IMR-90 (cell line): ENCODE results near the gene WDR37. TPM values are rescaled to one million over a fixed set of nuclear protein-coding genes. Genes with fewer than 3 reads are reported as not detected.

Source experiments
- ATAC-seq: fragments of 200-7000 bp; cut with Tn5 transposase; 2 replicates; pipeline ENCODE4 v1.9.1; 2020; ENCODE audit warnings: low read depth, mild to moderate bottlenecking, moderate library complexity
- BruUV-seq: library from RNA; stranded (reverse); fragments of 400-500 nt; replicated peaks from 2 replicates; lab custom pipeline; 2021; lab: Mats Ljungman, UMichigan
- CTCF ChIA-PET: fragments of 300-600 bp; formaldehyde crosslinking; extraction: SDS; loops from one replicate; lab custom pipeline; 2021; ENCODE audit warnings: antibody characterized with exemption; lab: Yijun Ruan, JAX
- POLR2A ChIA-PET: fragments of 300-600 bp; sonication (Branson Sonifier 250); formaldehyde crosslinking; loops from one replicate; lab custom pipeline; 2022; ENCODE audit warnings: antibody characterized with exemption; ENCODE audit not compliant: unreplicated experiment; lab: Charles Lee
- DNase-seq: peaks from one replicate; pipeline ENCODE4 v3.0.0; 2013
- H2AFZ ChIP-seq: replicated peaks from 2 replicates; pipeline ENCODE3; 2013; ENCODE audit warnings: low read length, mild to moderate bottlenecking; ENCODE audit not compliant: poor library complexity
- H2AK5ac ChIP-seq: 2 replicates; pipeline ENCODE4 v1.6.1; 2013; ENCODE audit warnings: low read depth, low read length, inconsistent platforms
- H2AK9ac ChIP-seq: replicated peaks from 2 replicates; pipeline ENCODE3; 2013; ENCODE audit warnings: mild to moderate bottlenecking, low read depth, low read length, moderate library complexity; ENCODE audit not compliant: poor library complexity
- H2BK120ac ChIP-seq: 2 replicates; pipeline ENCODE4 v1.6.1; 2013; ENCODE audit warnings: low read depth, low read length, inconsistent platforms
- H2BK15ac ChIP-seq: 3 replicates; pipeline ENCODE4 v1.6.1; 2013; ENCODE audit warnings: low read depth, low read length, inconsistent platforms
- H2BK20ac ChIP-seq: 2 replicates; pipeline ENCODE4 v1.6.1; 2013; ENCODE audit warnings: low read depth, mild to moderate bottlenecking, inconsistent platforms, low read length, moderate library complexity
- H2BK5ac ChIP-seq: 2 replicates; pipeline ENCODE4 v1.6.1; 2013; ENCODE audit warnings: mild to moderate bottlenecking, low read depth, low read length, inconsistent platforms; ENCODE audit not compliant: poor library complexity, severe bottlenecking
- H3K14ac ChIP-seq: replicated peaks from 2 replicates; pipeline ENCODE4 v1.6.1; 2013; ENCODE audit warnings: low read depth, low read length, inconsistent platforms
- H3K18ac ChIP-seq: 2 replicates; pipeline ENCODE4 v1.6.1; 2013; ENCODE audit warnings: low read depth, low read length, control low read depth
- H3K23ac ChIP-seq: 2 replicates; pipeline ENCODE4 v1.6.1; 2013; ENCODE audit warnings: low read depth, low read length, inconsistent platforms
- H3K27ac ChIP-seq: 2 replicates; pipeline ENCODE4 v1.5.1; 2013; ENCODE audit warnings: mild to moderate bottlenecking, control low read depth, low read length; ENCODE audit not compliant: insufficient read depth
- H3K27me3 ChIP-seq: 2 replicates; pipeline ENCODE4 v1.6.1; 2013; ENCODE audit warnings: low read length; ENCODE audit not compliant: control insufficient read depth, insufficient read depth
- H3K36me3 ChIP-seq: 2 replicates; pipeline ENCODE4 v1.6.1; 2013; ENCODE audit warnings: low read length, mixed read lengths; ENCODE audit not compliant: control insufficient read depth, insufficient read depth
- H3K4ac ChIP-seq: 2 replicates; pipeline ENCODE4 v1.6.1; 2013; ENCODE audit warnings: low read depth, low read length, inconsistent platforms
- H3K4me1 ChIP-seq: 2 replicates; pipeline ENCODE4 v1.6.1; 2013; ENCODE audit warnings: low read length, mixed read lengths; ENCODE audit not compliant: control insufficient read depth, insufficient read depth
- H3K4me2 ChIP-seq: 2 replicates; pipeline ENCODE4 v1.6.1; 2013; ENCODE audit warnings: low read depth, mild to moderate bottlenecking, control low read depth, low read length, moderate library complexity
- H3K4me3 ChIP-seq: 2 replicates; pipeline ENCODE4 v1.5.1; 2013; ENCODE audit warnings: low read depth, mild to moderate bottlenecking, control low read depth, low read length, moderate library complexity; ENCODE audit not compliant: insufficient read depth
- H3K56ac ChIP-seq: 2 replicates; pipeline ENCODE4 v1.6.1; 2013; ENCODE audit warnings: low read length, inconsistent platforms; ENCODE audit not compliant: insufficient read depth; ENCODE audit errors: extremely low read depth
- H3K79me1 ChIP-seq, 2 experiments: 2 replicates each; pipeline ENCODE4 v1.6.1; 2013; ENCODE audit warnings: low read length in 2 of 2, inconsistent platforms in 1 of 2, low read depth in 1 of 2
- H3K9ac ChIP-seq: 2 replicates; pipeline ENCODE4 v1.6.1; 2013; ENCODE audit warnings: low read depth, low read length, control low read depth
- H3K9me1 ChIP-seq: 2 replicates; pipeline ENCODE4 v1.6.1; 2013; ENCODE audit warnings: low read length, inconsistent platforms; ENCODE audit not compliant: insufficient read depth
- H3K9me3 ChIP-seq: 2 replicates; pipeline ENCODE4 v1.6.1; 2013; ENCODE audit warnings: low read length; ENCODE audit not compliant: control insufficient read depth, insufficient read depth
- H4K20me1 ChIP-seq: 2 replicates; pipeline ENCODE4 v1.6.1; 2013; ENCODE audit warnings: low read length, inconsistent platforms; ENCODE audit not compliant: insufficient read depth
- H4K5ac ChIP-seq: 2 replicates; pipeline ENCODE4 v1.6.1; 2013; ENCODE audit warnings: mild to moderate bottlenecking, low read depth, low read length, control low read depth
- H4K8ac ChIP-seq, 2 experiments: 2 replicates each; pipeline ENCODE4 v1.6.1; 2013; ENCODE audit warnings: low read depth in 2 of 2, low read length in 2 of 2, control low read depth in 1 of 2, inconsistent platforms in 1 of 2
- H4K91ac ChIP-seq: 2 replicates; pipeline ENCODE4 v1.6.1; 2013; ENCODE audit warnings: low read depth, low read length, inconsistent platforms; ENCODE audit not compliant: insufficient read depth
- BHLHE40 ChIP-seq: fragments of 150-350 bp; IDR thresholded peaks from 2 replicates; pipeline ENCODE4 v1.6.1; 2016; ENCODE audit warnings: mild to moderate bottlenecking, low read depth, low read length
- CEBPB ChIP-seq: IDR thresholded peaks from 2 replicates; pipeline ENCODE4 v1.6.1; 2012; ENCODE audit warnings: low read depth, low read length, improper control_type of control experiment
- CHD1 ChIP-seq: IDR thresholded peaks from 2 replicates; pipeline ENCODE4 v1.6.1; 2012; ENCODE audit warnings: low read depth, low read length, improper control_type of control experiment
- ELK1 ChIP-seq: fragments of 150-350 bp; IDR thresholded peaks from 2 replicates; pipeline ENCODE4 v1.6.1; 2016; ENCODE audit warnings: low read depth, mild to moderate bottlenecking, low read length, moderate library complexity, borderline replicate concordance
- FOS ChIP-seq: fragments of 150-350 bp; IDR thresholded peaks from 2 replicates; pipeline ENCODE4 v1.6.1; 2016; ENCODE audit warnings: low read depth, low read length
- MAFK ChIP-seq: IDR thresholded peaks from 2 replicates; pipeline ENCODE4 v1.6.1; 2012; ENCODE audit warnings: low read depth, low read length, improper control_type of control experiment
- MAZ ChIP-seq: IDR thresholded peaks from 2 replicates; pipeline ENCODE4 v1.6.1; 2012; ENCODE audit warnings: low read depth, mild to moderate bottlenecking, low read length, improper control_type of control experiment, moderate library complexity, borderline replicate concordance
- MXI1 ChIP-seq: IDR thresholded peaks from 2 replicates; pipeline ENCODE4 v1.6.1; 2012; ENCODE audit warnings: low read depth, mild to moderate bottlenecking, low read length, moderate library complexity, borderline replicate concordance
- NFE2L2 ChIP-seq: fragments of 150-350 bp; IDR thresholded peaks from 2 replicates; pipeline ENCODE4 v1.6.1; 2016; ENCODE audit warnings: low read depth, mild to moderate bottlenecking, low read length
- POLR2A ChIP-seq: IDR thresholded peaks from 2 replicates; pipeline ENCODE4 v1.6.1; 2012; ENCODE audit warnings: mild to moderate bottlenecking, low read depth, low read length
- RAD21 ChIP-seq: IDR thresholded peaks from 2 replicates; pipeline ENCODE4 v1.6.1; 2012; ENCODE audit warnings: low read length, improper control_type of control experiment
- RCOR1 ChIP-seq: IDR thresholded peaks from 2 replicates; pipeline ENCODE4 v1.6.1; 2012; ENCODE audit warnings: mild to moderate bottlenecking, low read length, improper control_type of control experiment; ENCODE audit not compliant: insufficient replicate concordance
- RFX5 ChIP-seq: IDR thresholded peaks from 2 replicates; pipeline ENCODE4 v1.8.0; 2012; ENCODE audit warnings: low read depth, mild to moderate bottlenecking, low read length, moderate library complexity
- SMC3 ChIP-seq: fragments of 150-350 bp; IDR thresholded peaks from 2 replicates; pipeline ENCODE4 v1.6.1; 2016; ENCODE audit warnings: low read depth, mild to moderate bottlenecking, antibody characterized with exemption, low read length, moderate library complexity
- WGBS, 2 experiments: methylation state at CpG; one replicate each; pipeline versions ENCODE4 v1.1.5 to v1.1.7; 2013; ENCODE audit warnings: missing lambda C conversion rate in 2 of 2; ENCODE audit not compliant: insufficient read length in 1 of 2; ENCODE audit errors: extremely low coverage in 2 of 2; 5-methylcytosine and 5-hydroxymethylcytosine counted together
- dilution Hi-C: fragments of 300-500 bp; cut with HindIII; formaldehyde crosslinking; loops from one replicate; pipeline ENCODE4 v1.14.3; 2018; ENCODE audit warnings: low sequenced_read_pairs; ENCODE audit not compliant: unreplicated experiment
- in situ Hi-C: fragments of 300-500 bp; cut with MboI; formaldehyde crosslinking; loops from 3 replicates; pipeline ENCODE4 v1.14.3; 2019; ENCODE audit warnings: low sequenced_read_pairs, inconsistent platforms, mixed read lengths
- intact Hi-C: fragments of 100-400 bp; cut with micrococcal nuclease; formaldehyde crosslinking; loops from 2 replicates; pipeline ENCODE4 v1.10.0; 2022
- polyA plus RNA-seq, 3 experiments: library from polyadenylated mRNA; depleted of rRNA; stranded (reverse); fragments of >200 nt; gene quantifications; 2 replicates each; pipeline ENCODE4 v1.2.3, GENCODE V29; 2012; ENCODE audit warnings: low replicate concordance in 1 of 3
- total RNA-seq: library from RNA; depleted of rRNA; stranded (reverse); fragments of >200 nt; gene quantifications from 2 replicates; pipeline ENCODE4 v1.2.3, GENCODE V29; 2012
- TF ChIP-seq, protein P1 (sequence below): conservative IDR thresholded peaks from 2 replicates; pipeline ENCODE4 v1.5.1; 2012; ENCODE audit warnings: mild to moderate bottlenecking, low read depth, low read length, improper control_type of control experiment
- TF ChIP-seq, protein P2 (sequence below): fragments of 150-350 bp; IDR thresholded peaks from 2 replicates; pipeline ENCODE4 v1.6.1; 2017; ENCODE audit warnings: mild to moderate bottlenecking, antibody characterized with exemption, low read length, low read depth

The WDR37 gene
- total and polyA plus RNA-seq, 2 of the 4 experiments (the other 2 are of a cell fraction): 12.7 to 14.5 TPM

DNA sequence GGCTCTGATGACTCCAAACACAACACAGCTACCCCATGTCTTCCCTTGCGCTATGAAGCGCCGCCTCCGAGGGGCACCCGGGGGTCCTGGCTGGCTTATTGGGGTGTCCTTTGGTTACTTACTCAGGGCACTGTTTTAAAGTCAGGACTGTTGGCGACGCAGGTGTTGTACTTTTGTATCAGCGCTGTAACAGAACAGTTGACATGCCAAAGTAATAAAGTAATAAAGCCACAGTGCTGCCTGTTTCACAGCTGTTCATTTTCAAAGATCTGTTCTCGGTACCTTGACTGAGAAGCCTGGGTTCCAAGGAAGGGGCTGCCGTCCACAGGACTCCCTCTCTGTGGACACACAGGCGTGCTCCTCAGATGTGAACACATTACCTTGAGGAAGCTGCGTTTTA, 64.1 kb downstream of the WDR37 start:
- TF ChIP-seq ELK1 (no peak), POLR2A (no peak), CEBPB (no peak), MAZ (no peak), SMC3 (no peak), BHLHE40 (no peak), RCOR1 (no peak), RFX5 (no peak), NFE2L2 (no peak), MXI1 (no peak), MAFK (no peak), CHD1 (no peak), RAD21 (no peak), FOS (no peak)
- TF ChIP-seq, protein P1, sequence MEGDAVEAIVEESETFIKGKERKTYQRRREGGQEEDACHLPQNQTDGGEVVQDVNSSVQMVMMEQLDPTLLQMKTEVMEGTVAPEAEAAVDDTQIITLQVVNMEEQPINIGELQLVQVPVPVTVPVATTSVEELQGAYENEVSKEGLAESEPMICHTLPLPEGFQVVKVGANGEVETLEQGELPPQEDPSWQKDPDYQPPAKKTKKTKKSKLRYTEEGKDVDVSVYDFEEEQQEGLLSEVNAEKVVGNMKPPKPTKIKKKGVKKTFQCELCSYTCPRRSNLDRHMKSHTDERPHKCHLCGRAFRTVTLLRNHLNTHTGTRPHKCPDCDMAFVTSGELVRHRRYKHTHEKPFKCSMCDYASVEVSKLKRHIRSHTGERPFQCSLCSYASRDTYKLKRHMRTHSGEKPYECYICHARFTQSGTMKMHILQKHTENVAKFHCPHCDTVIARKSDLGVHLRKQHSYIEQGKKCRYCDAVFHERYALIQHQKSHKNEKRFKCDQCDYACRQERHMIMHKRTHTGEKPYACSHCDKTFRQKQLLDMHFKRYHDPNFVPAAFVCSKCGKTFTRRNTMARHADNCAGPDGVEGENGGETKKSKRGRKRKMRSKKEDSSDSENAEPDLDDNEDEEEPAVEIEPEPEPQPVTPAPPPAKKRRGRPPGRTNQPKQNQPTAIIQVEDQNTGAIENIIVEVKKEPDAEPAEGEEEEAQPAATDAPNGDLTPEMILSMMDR: no peak
- TF ChIP-seq, protein P2, sequence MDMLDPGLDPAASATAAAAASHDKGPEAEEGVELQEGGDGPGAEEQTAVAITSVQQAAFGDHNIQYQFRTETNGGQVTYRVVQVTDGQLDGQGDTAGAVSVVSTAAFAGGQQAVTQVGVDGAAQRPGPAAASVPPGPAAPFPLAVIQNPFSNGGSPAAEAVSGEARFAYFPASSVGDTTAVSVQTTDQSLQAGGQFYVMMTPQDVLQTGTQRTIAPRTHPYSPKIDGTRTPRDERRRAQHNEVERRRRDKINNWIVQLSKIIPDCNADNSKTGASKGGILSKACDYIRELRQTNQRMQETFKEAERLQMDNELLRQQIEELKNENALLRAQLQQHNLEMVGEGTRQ: no peak
- no TSS peak for BruUV-seq
- peaks cover 9 to 21% of the 10 kb centered on the region in 2 experiments for H3K79me1 ChIP-seq

More for the DNA sequence above, 64.1 kb downstream of the WDR37 start:
- ATAC-seq (no peak), DNase-seq (no peak)
- H2AK5ac ChIP-seq: no peak overlapping the region
- H3K36me3 ChIP-seq: peaks cover 51% of the 10 kb centered on the region
- H2BK15ac ChIP-seq: no peak overlapping the region
- no peaks in the 10 kb centered on the region for H3K9me3 ChIP-seq
- POLR2A ChIA-PET: no interaction called here
- no peak overlapping the region for H2BK120ac ChIP-seq
- no peak overlapping the region for H3K18ac ChIP-seq
- no peak overlapping the region for H2BK5ac ChIP-seq
- no peaks in the 10 kb centered on the region for H3K4me1 ChIP-seq
- intact Hi-C loops (no loop called here), in situ Hi-C loops (no loop called here), dilution Hi-C loops (no loop called here)
- H4K91ac ChIP-seq: no peak overlapping the region
- H4K8ac ChIP-seq: no peak overlapping the region
- H4K5ac ChIP-seq: no peak overlapping the region
- no peaks in the 10 kb centered on the region for H3K27me3 ChIP-seq
- H3K23ac ChIP-seq: no peak overlapping the region
- no peak overlapping the region for H2AFZ ChIP-seq
- H3K9ac ChIP-seq: no peak overlapping the region
- H4K20me1 ChIP-seq: no peaks in the 10 kb centered on the region
- H3K4me2 ChIP-seq: no peak overlapping the region
- CTCF ChIA-PET: no interaction called here
- H3K14ac ChIP-seq: no peak overlapping the region
- WGBS, 2 experiments: 67% methylated on average over 3 of the region's 12 CpGs; no CpG with 5 or more reads in 1 of the 2 experiments
- H3K4me3 ChIP-seq: no peak overlapping the region
- no peak overlapping the region for H3K27ac ChIP-seq
- 0 out of 2 replicates have a peak, but pooled peaks cover 4% of the 10 kb centered on the region for H3K9me1 ChIP-seq
- H3K56ac ChIP-seq: no peak overlapping the region
- H2BK20ac ChIP-seq: no peak overlapping the region
- H3K4ac ChIP-seq: no peak overlapping the region
- H2AK9ac ChIP-seq: no peak overlapping the region
